T follicular helper cell (primary cell): ENCODE measurements around the gene PLPP6.

Experiments used
- DNase-seq: peaks from one replicate; pipeline ENCODE4 v3.0.0-alpha.2; 2020; ENCODE audit warnings: low read depth

The PLPP6 gene

DNA sequence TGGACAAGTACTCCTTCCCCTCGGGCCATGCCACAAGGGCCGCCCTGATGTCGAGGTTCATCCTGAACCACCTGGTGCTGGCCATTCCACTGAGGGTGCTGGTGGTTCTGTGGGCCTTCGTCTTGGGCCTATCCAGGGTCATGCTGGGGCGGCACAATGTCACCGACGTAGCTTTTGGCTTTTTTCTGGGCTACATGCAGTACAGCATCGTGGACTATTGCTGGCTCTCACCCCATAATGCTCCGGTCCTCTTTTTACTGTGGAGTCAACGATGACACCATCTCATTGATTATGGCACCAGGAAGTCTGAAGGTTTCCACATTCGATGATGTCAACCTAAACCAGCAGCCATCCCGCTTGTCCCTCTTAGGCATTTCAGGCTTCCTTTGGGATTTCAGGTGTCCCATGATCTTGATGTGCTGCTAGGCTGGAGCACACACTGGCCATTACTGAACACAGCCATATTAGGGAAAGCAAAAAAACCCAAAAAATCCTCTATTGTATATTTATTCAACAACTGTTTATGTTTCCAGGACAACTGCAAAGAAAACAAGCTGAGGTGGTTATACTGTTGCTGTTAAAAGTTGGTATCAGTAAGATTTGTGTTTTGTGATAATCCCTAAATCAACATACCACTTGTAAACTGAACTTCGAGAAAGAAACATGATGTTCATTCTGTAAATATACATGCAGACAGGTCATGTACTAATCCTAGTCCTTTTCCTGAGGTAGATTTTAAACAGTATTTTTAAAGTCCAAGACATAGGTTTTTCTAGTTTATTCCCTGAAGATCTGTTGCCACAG lies 1.1 kb downstream of the PLPP6 start:
- DNase-seq = peak; percentile 3

DNA sequence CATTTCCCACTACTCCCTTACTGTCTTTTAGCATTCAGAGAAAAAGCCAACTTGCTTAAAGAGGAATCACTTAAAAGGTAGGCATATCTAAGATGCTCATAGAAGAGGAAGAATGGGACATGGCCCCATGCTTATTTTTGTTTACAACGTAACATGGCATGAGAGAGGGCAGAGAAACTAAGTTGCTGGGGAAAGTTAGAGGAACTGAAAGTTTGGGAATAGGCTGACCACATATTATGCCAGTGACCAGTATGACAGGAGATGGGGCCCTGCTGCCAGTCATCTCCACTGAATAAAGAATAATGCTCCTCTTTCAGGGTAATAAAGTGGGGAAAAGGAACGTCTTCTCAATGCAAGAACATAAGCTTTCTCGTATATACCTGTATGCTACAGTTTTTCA lies 1.9 kb downstream of the PLPP6 start:
- no peak for DNase-seq

DNA sequence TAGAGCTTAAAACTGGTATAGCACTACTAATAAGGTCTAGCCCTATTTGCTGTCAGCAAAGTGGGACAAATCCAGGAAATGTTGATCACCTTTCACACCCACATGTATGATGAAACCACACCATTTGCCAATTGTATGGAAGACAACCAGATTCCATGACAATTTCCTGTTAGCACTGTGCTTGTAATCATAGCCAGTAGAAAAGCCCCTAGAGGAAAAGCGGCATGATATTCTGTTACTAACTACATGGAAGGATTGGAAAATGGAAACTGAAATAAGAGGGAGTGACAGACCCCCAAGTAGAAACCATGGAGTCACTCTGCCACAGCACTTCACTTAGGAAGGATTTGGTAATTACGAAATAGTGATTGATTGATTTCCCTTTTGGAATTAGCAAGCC lies 3.3 kb downstream of the PLPP6 start:
- no peak for DNase-seq

DNA sequence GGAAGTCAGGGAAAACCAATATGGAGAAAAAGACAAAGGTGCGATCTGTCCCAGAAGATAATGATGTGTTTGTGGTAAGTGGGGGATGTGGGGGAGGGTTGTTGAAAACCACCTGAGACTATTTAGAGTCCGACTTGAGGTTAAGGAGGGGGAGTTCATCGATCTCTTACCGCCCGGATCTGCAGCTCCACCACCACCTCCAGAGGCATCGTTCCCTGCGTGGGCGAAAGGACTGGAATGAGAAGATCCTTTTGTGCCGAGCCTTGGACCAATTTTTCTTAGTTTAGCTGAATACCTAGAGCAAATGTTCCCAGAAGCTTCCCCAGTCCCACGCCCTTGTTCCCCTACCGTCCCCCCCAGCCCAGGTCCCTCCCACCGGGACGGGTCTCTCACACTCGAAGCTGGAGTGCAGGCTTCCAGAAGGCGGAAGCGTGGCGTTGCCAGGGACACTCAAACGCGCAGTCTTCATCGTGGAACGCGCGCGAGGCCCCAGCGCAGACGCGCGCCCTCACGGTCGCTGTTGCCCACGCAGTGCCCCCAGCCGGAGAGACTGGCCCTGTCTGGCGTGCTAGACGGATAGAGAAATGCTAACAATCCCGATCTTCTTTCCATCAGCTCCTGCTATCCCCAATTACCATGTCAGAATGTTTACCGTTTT lies 4.1 kb downstream of the PLPP6 start, which contains the start of gene SPATA6L:
Gene SPATA6L (minus strand): TSS at position 439 of the 658 bp plus-strand sequence. CDS start 230 bp downstream, at position 209.
- peak; percentile 32 for DNase-seq

DNA sequence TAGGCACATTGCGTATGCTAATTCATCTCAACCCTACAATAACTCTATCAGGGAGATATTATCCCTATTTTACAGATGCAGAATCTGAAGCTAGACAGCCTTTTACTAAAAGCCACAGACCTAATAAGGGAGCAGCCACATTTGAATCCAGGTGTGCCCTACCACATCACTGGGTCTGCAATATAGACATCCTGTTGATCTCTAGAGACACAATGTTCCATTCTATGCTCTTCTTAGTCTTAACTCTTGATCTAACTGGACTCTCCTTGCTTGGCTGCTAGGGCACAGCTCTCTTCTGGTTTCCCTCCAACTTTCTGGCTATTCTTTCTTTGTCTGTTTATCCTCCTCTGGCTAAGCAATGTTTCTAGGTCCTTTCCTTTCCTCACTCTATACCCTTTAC lies 5.6 kb downstream of the PLPP6 start:
- peak; percentile 10 for DNase-seq

DNA sequence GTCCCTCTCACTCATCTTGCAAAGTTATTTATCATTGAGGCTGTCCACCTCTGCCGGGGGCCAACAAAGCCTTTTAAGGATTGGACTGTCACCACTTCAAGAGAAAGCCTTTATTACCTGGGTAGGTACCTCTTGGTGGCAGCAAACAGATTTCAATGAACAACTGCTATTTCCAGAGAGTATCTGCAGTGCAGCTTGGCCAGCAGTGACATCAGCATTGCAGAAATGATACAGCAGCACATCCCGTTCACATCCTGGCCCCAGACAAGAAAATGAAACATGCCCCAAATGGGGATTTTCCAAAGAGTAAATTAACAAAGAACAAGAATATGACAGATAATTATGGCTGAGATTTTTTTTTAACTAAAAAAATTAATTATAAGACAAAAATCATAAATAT lies 6.5 kb downstream of the PLPP6 start:
- DNase-seq = no peak

DNA sequence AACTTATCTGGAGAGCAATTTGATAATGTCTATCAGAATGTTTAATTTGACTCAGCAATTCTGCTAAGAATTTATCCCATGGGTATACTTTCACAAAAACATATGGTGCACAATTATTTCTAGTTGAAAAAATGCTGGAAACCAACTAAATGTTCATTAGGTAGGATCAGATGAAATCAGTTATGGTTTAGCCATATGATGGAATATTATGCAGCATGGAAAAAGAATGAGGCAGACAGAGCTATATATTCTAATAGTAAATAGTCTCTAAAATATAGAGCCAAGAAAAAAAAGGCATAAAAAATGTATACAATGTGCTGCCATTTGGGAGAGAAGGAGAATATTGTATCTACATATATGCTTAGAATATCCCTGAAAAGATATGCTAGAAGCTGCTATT lies 7.8 kb downstream of the PLPP6 start:
- no peak for DNase-seq

DNA sequence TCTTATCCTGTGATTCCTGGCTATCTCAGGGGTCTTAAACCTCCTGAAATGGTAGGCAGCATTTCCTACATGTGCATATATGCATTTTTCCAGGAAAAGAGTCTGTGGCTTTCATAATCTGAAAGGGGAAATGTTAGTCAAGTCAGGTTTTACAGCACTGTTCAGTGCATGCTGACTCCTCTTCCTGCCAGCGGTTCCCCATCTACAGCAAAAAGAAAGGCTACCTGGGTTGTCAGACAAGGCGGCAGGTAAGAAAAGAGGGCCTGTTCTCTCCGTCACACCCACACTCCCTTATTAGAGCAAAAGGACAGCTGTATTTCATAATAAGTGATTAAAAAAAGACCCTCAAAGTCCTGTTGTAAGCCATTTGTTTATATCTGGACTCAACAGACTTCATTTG lies 8.5 kb downstream of the PLPP6 start:
- no peak for DNase-seq

DNA sequence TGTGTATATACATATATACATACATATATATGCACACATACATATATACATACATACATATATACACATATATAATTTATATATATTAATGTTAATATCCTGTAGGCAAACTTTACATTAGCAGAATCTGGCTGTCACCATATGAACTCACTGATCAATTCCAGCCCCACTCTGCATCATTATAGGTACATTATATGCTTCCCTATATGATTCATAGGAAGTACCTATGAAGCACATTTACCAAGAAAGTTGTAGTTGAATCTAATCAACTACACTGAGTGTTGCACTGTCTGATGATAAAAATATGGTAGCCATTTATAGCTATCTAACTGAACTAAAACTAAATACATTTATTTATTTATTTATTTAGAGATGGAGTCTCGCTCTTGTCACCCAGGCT lies 9.6 kb downstream of the PLPP6 start:
- DNase-seq = no peak

DNA sequence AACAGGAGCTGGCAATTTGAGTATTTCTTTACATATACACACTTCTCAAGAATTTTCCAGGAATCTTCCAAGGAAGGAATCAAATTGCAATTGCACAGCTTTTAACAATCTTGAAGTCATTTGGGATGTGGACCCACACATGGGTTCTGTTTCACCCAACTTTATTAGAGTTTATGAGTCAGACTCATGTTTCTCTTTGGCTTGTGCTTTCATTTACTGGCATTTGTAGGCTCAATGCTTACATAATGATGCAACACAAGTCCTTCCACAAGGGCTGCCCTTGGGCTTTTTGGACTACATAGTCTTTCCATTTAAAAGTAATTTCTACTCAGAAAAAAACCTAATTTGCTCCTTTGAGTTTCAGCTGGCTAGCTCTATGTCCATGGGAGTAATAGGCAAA lies 12.7 kb downstream of the PLPP6 start:
- DNase-seq = no peak

DNA sequence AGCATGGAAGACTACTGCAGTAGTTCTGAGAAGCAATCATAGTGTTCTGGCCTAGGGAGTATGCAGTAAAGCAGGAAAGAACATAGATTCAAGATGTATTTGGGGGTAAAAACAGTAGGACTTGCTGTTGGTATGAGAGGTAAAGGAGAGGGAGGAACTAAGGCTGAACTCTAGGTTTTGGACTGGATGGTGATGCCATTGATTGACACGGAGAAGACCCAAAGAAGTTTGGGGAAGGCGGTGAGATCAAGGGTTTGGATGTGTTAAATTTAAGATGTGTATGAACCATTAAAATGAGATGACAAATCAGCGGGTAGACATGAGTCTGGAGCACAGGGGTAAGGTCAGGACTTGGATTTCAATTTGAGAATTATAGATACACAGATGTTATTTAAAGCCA lies 15.3 kb downstream of the PLPP6 start:
- DNase-seq = no peak

DNA sequence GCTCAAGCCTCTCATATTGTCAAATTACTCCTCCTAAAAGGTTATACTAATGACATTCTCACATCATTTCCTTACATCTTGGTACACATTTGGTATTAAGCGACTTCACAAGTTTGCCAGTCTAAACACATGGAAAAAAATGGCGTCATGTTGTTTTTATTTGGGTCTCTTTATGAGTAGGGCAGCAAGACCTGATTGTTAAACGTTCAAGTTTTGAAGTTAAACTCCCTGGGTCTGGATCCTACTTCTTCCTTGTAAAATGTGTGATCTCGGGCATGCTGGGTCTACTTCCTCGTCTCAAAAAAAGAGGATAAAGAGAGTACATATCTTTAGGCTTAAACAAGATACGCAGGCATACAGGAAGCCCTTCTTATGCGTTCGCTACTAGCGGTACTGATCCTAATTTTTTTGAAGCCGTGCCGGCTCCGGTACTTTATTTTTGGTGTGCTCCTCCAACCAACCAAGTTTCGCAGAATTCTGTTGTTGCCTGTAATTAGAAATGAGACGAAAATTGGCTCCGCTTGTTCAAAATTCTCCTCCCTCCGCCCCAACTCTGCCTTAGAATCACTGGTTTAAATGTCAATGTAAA lies 16.7 kb downstream of the PLPP6 start:
- DNase-seq = peak; percentile 10

DNA sequence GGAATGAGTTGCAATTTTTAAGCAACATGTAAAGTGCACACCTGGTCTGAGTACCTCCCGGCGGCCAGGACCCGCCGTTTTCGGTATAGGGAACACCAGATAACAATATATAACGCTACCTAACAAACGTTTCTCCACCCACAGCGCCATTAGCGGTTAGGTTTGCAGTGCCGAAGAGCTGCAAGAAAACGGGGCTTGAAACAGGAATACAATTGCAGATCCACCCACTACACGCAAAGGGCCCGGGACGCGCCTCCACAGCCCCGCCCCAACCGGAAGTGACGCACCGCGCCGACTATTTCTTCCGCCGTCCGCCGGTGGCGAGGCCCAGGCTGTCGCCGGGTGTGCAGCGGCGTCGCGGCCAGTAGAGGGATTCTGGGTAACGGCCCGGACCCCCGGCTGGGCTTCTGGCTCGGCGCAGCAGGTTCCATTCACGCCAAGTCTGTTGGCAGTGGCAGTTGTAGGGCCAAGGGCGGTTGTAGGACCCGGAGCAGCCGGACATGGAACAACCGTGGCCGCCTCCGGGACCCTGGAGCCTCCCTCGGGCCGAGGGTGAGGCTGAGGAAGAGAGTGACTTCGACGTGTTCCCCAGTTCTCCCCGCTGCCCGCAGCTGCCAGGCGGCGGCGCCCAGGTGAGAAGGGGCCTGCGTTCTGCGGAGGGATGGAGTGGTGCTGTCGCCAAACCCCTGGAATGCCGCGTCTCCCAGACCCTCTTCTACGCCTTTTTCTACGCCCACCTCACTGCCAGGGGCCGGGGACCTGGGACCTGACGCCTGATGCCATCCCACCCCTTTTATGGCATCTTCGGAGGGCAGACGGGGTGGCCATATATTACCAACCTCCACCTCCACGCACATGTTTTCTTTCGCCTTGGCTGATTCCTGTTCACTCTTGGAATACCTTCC lies 17.4 kb downstream of the PLPP6 start, which contains the start of gene CDC37L1:
Gene CDC37L1 (plus strand): TSS at position 302 of the 905 bp plus-strand sequence. CDS start 199 bp downstream, at position 501.
- peak; percentile 99 for DNase-seq

DNA sequence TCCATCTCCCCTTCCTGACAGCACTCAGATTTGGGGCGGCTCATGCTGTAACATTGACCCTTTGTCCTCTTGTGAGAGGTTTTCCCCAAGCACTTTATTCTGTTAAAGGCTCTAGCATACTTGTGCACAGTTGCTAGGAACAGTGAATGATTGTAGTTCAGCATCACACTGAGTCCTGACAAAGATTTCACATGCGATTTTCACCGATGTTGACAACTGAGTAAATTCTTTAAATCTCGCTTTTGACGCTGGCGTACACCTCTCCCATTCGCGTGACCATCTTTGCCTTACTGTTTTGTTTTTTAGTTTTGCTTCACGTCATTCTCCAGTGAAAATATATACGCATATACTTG lies 18.1 kb downstream of the PLPP6 start:
- no peak for DNase-seq

DNA sequence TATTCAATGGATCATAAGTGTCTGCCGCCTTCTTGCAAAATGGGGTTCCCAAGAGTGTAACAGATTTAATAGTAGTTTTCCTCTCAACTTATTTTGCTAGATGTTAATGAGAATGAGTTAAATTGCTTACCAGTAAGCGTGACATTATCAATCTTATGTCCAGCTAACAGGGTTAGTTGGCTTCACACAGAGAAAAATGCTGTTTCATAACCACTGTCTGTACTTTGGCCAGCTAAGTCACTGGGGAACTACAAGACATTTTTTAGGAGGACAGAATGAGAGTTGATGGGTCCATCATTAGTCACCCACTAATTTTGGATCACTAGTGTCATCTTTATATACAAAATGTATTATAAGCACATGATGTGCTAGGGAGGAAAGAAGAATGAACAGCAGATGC lies 18.7 kb downstream of the PLPP6 start:
- DNase-seq = no peak

DNA sequence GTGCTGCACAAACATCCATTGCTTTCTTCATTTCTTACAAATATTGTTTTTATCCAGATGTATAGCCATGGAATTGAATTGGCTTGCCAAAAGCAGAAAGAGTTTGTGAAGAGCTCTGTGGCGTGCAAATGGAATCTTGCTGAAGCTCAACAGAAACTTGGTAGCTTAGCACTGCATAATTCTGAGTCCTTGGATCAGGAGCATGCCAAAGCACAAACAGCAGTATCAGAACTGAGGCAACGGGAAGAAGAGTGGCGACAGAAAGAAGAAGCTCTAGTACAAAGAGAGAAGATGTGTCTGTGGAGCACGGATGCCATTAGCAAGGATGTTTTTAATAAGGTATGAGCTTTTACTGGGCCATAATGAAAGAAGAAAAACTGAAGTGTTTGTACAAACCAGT lies 22.7 kb downstream of the PLPP6 start:
- DNase-seq = no peak

DNA sequence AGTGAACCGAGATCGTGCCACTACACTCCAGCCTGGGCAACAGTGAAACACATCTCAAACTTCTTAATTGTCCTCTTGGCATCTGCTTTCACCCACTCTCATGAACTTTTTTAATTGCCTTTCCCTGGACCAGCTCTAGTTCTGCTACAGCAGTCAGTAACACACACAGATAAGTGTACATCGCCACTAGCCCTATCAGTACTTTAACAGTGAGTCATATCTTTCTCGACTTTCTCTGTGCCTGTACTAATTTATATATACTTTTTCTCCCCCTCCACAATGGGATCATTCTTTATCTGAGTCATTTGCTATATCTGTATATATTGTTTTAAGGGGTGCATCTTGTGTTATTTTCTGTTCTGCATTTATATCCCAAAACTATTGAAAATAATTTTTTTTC lies 24.0 kb downstream of the PLPP6 start:
- DNase-seq = no peak

DNA sequence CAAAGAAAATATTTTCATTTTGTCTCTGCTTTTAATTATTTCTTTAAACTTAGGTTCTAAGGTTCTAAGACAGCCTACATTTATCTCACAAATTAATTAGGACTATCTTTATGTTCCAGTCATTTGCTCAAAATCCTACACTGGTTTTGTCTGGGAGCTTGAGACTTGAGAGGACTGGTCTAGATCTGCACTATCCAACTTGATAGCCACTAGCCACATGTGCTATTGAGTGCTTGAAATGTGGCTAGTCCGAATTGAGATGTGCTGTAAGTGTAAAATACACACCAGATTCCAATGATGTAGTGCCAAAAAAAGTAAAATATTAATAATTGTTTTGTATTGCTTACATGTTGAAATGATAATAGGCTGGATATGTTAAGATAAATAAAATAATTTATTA lies 24.5 kb downstream of the PLPP6 start:
- DNase-seq = no peak

DNA sequence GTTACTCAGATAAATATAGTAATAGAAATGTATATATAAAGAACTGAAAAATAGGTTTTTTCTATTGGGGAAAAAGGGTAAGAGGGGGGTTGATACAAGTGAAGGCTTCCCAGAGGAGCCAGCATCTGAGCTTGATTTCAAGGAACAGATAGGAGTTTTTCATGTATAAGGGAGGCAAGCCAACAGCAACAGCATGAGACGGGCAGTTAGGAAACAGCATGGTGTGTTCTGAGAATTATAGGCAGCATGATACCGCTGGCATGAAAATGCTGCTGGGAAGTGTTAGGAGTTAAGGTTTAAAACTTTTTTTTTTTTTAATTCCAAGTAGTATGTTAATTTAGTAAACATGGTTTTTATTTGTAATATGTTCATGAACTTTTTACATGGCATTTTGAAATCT lies 26.9 kb downstream of the PLPP6 start:
- no peak for DNase-seq

DNA sequence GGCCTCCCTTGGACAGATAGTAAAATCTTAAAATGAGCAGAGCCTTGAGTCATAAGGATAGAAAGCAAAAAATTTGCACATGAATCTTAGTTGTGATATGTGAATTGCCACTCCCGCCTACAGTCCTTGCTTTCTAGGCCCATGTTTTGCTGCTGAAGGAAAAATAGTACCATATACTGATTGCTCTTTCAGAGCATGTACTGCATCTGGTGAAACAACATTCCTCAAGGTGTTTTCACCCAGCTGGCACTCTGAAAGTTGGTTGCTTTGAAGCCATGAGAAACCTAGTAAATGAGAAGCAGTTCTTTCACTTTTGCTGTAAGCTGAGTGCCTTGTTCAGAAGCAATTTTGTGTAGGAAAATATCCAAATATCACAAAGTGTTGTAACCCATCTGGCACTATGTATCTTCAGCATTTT lies 27.6 kb downstream of the PLPP6 start:
- DNase-seq = no peak

DNA sequence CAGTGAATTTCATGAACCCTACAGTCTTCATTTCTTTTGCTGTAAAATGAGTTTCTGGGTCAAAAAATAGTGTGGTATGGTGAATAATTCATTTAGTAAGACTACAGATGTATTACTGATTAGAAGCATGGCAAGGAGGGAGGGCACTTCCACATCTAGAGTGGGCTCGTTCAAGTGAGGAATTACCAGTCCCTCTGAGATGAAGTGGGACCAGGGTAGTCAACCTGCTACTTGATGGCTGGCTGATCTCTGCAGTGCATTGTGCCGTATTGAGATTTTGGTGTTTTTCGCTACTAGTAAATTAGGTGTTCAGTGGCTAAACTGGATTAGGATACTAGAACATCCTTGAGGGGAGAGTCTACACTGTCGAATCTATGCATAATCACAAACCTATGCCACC lies 28.1 kb downstream of the PLPP6 start:
- no peak for DNase-seq

DNA sequence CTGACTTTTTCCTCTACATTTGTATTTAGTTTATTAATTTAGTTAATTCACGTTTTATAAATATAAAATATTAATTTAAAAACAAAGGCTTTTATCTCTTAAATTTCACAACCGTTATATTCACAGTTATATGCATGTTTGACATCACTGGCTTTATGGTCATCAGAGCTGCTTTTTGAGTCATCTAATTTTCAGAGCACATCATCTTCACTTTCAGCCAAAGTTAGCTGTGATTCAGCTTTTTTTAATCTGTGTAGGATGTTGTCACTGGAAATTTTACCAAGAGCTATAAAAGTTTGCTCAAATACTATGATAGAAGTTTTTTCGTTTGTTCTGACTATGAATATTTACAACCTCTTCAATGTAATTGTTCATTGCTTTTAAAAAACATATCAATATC lies 29.7 kb downstream of the PLPP6 start:
- DNase-seq = no peak
